GM08714 (cell line): Measurements from ENCODE around the gene ZNF587.
"Not testable (repeated sequence)": the region's sequence is repeated elsewhere in the genome, so short reads cannot be mapped to it uniquely, and the experiment has no call there.

Source experiments
- H3K4me3 ChIP-seq: fragments of 200-500 bp; sonication (Bioruptor generic); 2 replicates; pipeline ENCODE4 v1.5.1; 2014; ENCODE audit warnings: mild to moderate bottlenecking, low read length, inconsistent platforms
- ZNF274 ChIP-seq: IDR thresholded peaks from 2 replicates; pipeline ENCODE4 v1.6.1; 2012; ENCODE audit warnings: mild to moderate bottlenecking, low read depth, low read length

ZNF587 gene

DNA sequence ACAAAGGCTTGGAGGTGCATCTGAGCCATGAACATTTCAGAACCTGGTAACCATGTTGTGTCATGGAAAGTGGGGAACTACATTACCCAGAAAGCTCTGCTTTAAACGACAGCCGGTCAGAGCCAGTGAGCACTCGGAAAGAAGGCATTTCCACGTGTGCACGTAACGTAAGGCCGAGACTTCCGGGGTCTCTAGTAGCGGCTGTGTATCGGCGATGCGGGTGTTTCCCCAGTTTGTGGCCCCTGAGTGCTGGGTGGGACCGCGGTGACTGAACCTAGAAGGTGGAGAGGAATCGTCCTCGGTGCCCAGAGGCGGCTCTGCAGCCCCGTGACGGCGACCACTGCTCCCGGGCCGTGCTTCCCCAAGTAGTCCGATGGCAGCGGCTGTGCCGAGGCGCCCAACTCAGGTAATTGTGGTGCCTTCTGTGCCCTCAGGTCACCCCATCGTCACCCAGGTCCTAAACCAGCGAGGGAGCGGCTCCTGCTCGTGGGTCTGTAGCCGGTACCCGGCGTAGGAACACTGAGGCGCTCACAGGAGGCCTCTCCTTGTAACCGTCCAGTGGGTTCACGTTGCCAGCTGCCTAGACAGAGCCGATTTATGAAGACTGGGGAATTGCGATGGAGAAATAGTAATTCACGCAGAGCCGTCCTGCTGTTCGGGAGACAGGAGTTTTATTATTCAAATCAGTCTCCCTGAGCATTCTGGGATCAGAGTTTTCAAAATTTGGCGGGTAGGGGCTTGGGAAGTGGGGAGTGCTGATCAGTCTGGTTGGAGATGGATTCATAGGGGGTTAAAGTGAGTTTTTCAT, at the start of gene ZNF587:
ZNF587 (plus strand) TSS at position 194 of the 808 bp plus-strand sequence; CDS start at position 374, 180 bp downstream.
- H3K4me3 ChIP-seq: peak within 1 kb of the TSS; percentile 93

DNA sequence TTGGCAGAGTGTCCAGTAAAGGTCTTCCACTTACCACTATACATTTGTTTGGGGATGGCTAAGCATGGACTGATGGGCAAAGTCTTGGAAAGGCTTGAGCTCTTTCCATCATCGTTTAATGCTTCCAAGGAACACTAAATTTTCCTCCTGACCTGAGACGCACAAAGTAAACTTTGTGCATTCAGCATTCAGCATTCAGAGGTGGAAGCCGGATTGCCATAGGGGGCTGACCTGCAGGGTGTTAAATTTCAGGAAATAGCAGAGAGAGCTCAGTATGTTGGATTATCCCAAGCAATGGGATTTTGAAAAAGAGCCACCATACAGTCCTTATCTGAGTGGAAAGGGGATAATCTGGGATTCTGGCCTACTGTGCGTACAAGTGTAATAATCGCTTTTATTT, 49.0 kb upstream of the ZNF587 start:
- no peak for TF ChIP-seq ZNF274
- H3K4me3 ChIP-seq: no peak overlapping the region

DNA sequence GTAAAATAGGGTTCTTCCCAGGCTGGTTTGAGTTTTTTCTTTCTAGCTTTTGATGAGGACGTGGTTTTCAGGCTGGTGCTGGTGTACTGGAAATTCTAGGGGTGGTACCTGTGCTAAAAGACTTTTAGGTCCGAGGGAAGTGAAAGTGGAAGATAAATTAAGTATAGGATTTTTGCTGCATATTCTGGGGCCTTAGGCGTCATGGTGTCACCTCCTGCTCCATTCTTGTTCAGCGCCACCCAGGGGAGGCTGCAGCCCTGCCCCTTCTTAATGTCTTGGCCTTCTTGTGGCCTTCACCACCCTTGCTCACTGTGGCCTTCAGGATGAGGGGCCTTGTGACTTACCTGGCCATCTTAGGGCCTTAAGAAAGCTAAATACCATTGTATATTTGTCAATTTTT, 47.4 kb upstream of the ZNF587 start:
- no peak overlapping the region; the same call in 1 of the 2 replicates for H3K4me3 ChIP-seq
- no peak for TF ChIP-seq ZNF274

DNA sequence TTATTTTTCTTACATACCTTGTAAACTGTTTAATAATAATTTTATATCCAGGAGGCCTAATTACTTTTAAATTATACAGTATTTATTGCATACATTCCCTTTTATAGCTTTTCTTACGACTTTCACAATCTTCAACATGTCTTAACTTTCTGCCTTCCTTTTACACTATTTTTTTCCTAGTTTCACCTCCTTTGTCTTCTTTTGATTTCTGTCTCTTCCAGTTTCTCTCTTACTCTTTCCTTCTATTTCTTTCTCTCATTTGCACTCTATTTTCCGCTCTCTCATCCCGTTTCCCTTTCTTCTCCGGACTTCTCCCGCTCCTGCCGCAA, 46.4 kb upstream of the ZNF587 start:
- TF ChIP-seq ZNF274: no peak
- H3K4me3 ChIP-seq: peak overlapping the region; percentile 52; the same call in 1 of the 2 replicates

DNA sequence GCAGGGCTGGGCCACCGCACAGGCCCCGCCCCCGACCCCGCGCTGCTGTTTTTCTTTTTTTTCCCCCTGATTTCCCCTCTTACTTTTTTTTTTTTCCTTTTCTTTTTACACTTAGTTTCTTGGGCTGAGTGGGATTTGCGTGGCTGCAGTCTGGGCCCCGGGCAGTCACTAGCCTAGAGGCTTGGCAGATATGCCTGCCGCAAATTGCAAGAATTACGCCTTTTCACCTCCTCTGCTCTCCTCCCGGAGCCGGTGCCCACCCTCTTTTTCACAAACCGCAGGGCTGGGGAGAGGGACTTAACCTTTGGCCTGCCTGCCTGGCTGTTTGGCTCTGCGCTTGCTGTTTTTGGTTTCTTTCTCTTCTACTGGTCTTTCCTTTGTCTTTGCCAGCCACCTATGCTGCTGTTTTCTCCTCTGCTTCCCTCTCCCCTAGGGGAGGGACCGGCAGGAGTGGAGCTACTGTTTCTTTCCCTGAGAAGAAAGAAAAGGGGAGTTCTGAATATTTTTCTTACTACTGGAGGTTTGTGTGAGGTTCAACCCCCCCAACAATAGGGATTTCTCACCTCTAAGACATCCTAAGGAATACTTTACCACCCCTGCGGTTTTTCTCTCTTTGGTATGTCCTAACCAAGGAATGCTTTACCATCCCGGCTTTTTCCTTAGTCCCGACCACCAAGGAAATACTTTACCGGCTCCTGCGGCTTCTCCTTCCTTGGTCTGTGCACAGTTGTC, 45.9 kb upstream of the ZNF587 start:
- peak overlapping the region; percentile 52; the same call in 1 of the 2 replicates for H3K4me3 ChIP-seq
- no peak for TF ChIP-seq ZNF274

DNA sequence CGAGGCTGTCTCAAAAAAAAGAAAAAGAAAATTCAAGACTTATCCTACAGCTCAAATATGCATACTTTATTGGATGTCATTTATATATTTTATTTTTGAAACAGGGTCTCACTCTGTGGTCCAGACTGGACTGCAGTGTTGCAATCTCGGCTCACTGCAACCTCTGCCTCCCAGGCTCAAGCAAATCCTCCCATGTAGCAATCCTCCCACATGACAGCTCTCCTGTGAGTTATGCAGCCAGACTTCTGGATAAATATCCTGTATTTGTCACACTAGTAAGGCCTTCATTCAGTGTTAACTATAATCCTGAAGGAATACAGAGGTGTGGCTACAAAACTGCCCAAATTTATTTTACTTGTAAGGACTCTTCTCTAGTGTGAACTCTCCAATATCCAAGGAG, 42.1 kb upstream of the ZNF587 start:
- TF ChIP-seq ZNF274: no peak
- H3K4me3 ChIP-seq: no peak overlapping the region

DNA sequence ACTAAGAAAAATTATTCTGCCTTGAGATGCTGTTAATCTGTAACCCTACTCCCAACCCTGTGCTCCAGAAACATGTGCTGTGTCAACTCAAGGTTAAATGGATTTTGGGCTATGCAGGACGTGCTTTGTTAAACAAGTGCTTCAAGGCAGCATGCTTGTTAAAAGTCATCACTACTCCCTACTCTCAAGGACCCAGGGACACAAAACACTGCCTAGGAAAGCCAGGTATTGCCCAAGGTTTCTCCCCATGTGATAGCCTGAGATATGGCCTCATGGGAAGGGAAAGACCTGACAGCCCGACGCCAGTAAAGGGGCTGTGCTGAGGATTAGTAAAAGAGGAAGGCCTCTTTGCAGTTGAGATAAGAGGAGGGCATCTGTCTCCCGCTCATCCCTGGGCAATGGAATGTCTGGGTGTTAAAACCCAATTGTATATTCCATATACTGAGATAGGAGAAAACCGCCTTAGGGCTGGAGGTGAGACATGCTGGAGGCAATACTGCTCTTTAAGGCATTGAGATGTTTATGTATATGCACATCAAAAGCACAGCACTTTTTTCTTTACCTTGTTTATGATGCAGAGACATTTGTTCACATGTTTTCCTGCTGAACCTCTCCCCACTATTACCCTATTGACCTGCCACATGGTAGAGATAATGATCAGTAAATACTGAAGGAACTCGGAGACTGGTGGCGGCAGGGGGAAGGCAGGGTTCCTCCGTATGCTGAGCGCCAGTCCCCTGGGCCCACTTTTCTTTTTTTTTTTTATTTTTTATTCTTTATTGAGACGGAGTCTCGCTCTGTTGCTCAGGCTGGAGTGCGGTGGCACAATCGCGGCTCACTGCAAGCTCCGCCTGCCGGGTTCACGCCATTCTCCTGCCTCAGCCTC, 39.0 kb upstream of the ZNF587 start:
- not testable (repeated sequence) for H3K4me3 ChIP-seq

DNA sequence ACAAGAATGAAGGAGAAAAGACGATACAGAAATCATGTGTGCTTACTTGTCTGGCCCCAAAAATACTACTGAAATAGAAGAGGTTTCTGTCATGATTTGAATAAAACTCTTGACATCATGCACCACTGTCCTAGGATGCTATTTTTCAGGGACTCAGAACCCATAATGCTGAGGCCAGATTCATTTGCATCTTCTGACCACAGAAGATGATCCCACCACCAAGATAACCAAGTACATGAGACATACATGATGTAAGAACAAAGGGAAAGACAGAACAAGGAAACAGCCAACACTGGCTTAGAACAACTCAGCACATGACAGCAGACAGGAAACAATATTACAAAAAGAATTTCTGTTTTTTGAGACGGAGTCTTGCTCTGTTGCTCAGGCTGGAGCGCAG, 37.4 kb upstream of the ZNF587 start:
- H3K4me3 ChIP-seq: no peak overlapping the region; the same call in 1 of the 2 replicates
- no peak for TF ChIP-seq ZNF274

DNA sequence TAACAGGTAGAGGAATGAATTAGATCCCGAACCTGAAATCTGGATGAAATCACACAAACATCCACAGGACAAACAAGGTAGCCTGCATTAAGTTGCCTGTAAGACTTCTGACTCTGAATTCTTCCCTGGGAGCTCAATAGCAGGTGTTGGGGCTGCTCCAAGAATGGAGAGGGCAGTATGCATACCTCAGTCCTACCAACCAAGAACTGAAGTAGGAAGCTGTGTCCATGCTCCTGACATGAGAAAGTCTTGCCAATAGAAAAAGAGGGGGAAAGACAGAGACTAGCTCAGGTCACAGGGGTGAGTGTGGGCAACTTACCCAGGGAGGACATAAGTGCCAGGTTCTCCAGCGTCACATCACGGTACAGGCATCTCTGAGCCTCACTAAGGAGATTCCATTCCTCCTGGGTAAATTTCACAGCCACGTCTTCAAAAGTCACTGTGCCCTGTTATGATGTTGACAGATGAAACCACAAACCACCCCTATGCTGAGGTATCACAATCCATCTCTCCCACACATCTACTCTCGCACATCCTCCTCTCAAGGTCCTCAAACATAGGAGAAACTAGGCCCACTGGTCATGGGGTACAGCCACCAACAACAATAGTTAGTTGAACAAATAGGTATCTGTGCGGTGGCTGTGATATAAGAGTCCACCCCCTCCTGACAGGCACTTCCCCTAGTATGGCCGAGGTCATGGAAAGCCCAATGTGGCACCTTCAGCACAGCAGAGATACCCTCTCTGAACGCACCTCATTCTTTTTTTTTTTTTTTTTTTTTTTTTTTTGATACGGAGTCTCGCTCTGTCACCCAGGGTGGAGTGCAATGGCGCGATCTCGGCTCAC, 36.5 kb upstream of the ZNF587 start:
- peak overlapping the region; percentile 80; the same call in 1 of the 2 replicates for H3K4me3 ChIP-seq

DNA sequence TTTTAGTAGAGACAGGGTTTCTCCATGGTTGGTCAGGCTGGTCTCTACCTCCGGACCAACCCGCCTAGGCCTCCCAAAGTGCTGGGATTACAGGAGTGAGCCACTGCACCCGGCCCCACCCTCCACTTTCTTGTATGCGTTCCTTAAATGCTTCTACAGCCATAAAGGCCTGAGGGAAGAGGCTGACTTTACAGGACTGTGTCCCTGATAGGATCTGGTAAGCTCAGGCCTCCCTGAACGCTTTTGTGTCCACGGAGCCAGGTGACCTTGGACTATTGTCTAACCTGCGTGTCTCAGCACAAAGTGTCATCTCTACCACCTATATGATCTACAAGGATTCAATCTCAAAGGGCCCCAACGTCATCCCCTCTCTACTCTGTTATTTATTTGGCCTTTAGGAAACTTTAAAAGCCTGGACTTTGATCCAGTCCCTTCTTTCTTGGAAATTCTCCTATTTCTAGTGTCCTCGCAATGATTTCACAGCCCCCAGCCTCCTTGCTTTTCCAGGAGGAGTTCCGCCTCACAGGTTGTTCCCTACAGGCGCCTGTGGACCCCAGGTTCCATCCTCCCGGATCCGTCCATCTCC, 35.6 kb upstream of the ZNF587 start:
- TF ChIP-seq ZNF274: no peak
- H3K4me3 ChIP-seq: peak overlapping the region; percentile 80

DNA sequence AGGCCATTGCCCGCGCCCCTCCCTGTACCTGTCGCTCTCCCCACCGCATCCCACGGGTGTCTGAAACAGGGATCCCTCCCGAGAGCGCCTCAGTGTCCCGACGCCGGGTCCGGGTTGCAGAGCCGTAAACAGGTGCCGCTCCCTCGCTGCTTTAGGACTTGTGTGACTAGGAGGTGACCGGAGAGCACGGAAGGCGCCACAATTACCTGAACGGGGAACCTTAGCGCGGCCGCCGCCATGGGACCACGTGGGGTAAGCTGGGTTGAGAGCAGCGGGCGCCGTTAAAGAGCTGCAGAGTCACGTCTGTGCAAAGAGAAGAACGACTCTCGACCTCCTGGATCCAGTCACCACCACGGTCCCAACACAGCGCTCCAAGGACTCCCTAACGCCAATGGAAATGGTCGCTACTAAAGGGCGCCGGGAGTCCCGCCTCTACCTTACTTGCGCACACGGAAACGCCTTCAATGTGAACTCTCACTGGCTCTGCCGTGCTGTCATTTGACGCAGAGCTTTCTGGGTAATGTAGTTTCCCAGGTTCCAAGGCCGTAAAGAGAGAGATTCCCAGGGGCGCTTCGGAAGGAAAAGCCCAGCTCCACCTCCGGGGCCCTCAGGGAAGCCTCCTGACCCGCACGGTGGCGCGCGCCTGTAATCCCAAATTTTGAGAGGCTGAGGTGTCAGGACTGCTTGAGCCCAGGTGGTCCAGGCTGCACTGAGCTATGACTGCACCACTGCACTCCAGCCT, 35.0 kb upstream of the ZNF587 start, which contains the start of gene ZNF552:
ZNF552 (minus strand) TSS at position 409 of the 742 bp plus-strand sequence; CDS start at position 239, 170 bp downstream.
- no peak for TF ChIP-seq ZNF274
- peak within 1 kb of the TSS; percentile 80 for H3K4me3 ChIP-seq

DNA sequence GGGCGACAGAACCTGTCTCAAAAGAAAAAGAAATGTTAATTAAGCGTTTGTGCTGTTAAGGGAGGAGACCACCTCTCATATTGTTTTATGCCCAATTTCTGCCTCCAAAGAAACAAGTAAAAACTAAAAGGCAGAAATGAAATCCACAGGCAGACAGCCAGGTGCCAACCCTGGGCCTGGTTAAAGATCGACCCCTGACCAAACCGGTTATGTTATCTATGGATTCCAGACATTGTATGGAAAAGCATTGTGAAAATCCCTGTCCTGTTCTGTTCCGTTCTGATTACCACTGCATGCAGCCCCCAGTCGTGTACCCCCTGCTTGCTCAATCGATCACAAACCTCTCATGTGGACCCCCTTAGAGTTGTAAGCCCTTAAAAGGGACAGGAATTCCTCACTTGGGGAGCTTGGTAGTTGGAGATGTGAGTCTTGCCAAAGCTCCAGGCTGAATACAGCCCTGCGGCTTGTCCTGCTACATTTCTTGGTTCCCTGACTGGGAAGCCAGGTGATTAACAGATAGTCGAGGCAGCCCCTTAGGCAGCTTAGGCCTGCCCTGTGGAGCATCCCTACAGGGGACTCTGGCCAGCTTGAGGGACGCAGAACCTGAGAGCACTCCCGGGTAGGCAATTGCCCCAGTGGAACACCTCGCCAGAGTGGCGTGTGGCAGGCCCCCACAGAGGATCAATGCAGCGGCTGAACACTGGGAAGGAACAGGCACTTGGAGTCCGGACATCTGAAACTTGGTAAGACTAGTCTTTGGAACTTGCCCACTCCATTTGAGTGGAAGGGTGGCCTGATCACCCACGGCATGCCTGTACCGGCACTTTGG, 34.2 kb upstream of the ZNF587 start:
- no peak for TF ChIP-seq ZNF274
- no peak overlapping the region; the same call in 1 of the 2 replicates for H3K4me3 ChIP-seq
